BJ (cell line): ENCODE results near the gene KLF7. TPM values are rescaled to one million over a fixed set of nuclear protein-coding genes. Genes with fewer than 3 reads are reported as not detected.

Experiments
- CTCF ChIA-PET: fragments of 350-600 bp; formaldehyde crosslinking; extraction: SDS; loops from one replicate; lab custom pipeline; 2021; ENCODE audit warnings: antibody characterized with exemption, inconsistent platforms; lab: Yijun Ruan, JAX
- POLR2A ChIA-PET: fragments of 300-600 bp; sonication (Branson Sonifier 250); formaldehyde crosslinking; extraction: SDS; loops from one replicate; lab custom pipeline; 2021; ENCODE audit warnings: antibody characterized with exemption; lab: Charles Lee
- DNase-seq: peaks from one replicate; pipeline ENCODE4 v3.0.0-alpha.2; 2011; ENCODE audit warnings: low read depth
- H3K27me3 ChIP-seq: 2 replicates; pipeline ENCODE4 v1.6.0; 2011; ENCODE audit warnings: low read length; ENCODE audit not compliant: control insufficient read depth, insufficient read depth
- H3K36me3 ChIP-seq: 2 replicates; pipeline ENCODE4 v1.5.1; 2011; ENCODE audit warnings: low read length; ENCODE audit not compliant: control insufficient read depth, insufficient read depth
- H3K4me3 ChIP-seq: 2 replicates; pipeline ENCODE4 v1.5.1; 2011; ENCODE audit warnings: low read depth, mild to moderate bottlenecking, control low read depth, low read length
- CTCF ChIP-seq: IDR thresholded peaks from 2 replicates; pipeline ENCODE4 v1.5.1; 2011; ENCODE audit warnings: low read depth, mild to moderate bottlenecking, control low read depth, inconsistent platforms, low read length, moderate library complexity; ENCODE audit not compliant: insufficient read depth
- polyA plus RNA-seq: library from polyadenylated mRNA; depleted of rRNA; stranded (reverse); fragments of >200 nt; gene quantifications from 2 replicates; pipeline ENCODE4 v1.2.3, GENCODE V29; 2011

KLF7 gene
- polyA plus RNA-seq, 1 experiment = 41.9 TPM

DNA sequence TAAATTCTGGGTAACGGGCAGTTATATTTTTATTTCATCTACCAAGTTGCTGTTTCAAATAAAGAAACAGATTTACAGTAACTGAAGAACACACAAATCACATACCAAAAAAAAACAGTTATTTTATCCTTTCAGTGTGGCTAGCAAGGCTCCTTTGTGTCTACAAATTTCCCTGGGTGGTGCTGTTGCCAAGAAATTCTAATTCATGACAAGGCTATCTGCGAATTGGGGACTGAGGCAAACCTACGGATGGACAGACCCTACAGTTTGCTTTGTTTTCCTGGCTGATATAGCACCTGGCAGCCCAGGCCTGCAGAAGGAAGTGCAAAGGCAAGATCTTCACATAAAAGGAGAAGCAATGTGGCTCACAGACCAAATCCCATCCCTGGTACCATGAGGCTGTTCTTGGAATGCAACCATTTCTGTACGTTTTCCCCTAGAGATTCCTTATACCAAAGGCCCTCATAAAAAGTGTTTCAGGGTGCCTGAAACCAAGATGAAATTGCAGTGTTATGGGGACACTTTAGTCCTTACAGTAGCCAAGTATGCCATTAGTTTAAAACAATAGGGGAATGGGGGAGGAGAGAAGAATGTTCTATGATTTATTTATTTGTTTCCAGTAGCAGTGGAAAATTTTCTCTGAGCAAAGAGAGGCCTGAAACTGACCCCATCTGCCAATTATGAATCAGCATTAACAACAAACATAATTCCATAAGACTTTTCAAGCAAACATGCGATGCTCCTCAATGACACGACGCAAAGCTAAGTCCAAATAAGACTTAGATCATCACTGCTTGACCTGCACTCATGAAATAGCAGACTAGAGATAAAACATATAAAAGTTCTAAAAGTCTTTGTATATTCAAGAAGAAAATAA is 4.3 kb downstream of the KLF7 start:
- no peak for DNase-seq
- H3K36me3 ChIP-seq = no peaks in the 10 kb centered on the region
- TF ChIP-seq CTCF = no peak
- no peaks in the 10 kb centered on the region for H3K27me3 ChIP-seq
- no peak overlapping the region for H3K4me3 ChIP-seq
- ChIA-PET POLR2A (no interaction called here), CTCF (interaction anchor here (1.3 to 2.1 kb wide), 2 partner anchors 171 to 312 kb away, joined by 3 to 9 read pairs; no protein-coding TSS in a partner anchor)

DNA sequence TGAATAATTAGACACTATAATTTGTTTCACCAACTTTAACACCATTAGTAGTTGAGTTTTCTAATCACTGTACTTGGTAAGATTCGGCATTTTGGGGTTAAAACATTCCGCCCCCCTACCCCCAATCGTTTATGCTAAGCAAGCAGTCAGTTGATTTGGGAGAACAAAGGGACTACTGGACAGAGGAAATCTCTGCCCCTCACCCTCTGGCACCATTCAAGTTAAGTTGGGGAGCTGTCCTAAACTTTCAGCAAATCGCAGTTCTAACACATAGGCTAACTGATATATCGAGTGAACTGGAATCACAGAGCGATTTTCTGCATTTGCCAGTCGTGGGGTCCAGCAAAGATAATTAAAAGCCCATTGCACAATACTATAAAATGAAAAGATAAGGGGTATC is 5.6 kb downstream of the KLF7 start:
- H3K27me3 ChIP-seq = no peaks in the 10 kb centered on the region

DNA sequence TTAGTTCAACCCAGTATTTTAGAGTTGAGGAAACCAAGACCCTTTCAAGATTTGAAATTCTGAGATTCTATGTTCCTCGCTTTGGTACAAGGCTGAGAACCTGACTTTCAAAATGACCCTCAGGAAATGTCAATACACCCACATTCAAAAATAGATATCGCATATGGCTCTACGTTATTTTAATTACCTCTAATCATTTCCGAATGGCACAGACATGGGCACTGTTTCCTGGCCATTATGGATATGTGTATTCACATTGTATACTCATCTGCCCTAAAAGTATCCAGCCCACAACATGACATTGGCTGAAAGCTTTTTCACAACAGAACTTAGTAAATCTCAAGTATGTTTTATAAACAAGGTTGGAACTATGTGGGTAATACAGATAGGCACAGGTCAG is 6.7 kb downstream of the KLF7 start:
- Histone ChIP-seq H3K27me3 (no peaks in the 10 kb centered on the region), H3K4me3 (no peak overlapping the region), H3K36me3 (no peaks in the 10 kb centered on the region)
- DNase-seq = no peak
- no peak for TF ChIP-seq CTCF
- ChIA-PET CTCF (interaction anchor here (1.1 kb wide), 1 partner anchor 22 kb away, joined by 3 read pairs; no protein-coding TSS in a partner anchor), POLR2A (interaction anchor here (0.6 kb wide), 1 partner anchor 66 kb away, joined by 3 read pairs; no protein-coding TSS in a partner anchor)

More for the DNA sequence above, 5.6 kb downstream of the KLF7 start:
- no peak for TF ChIP-seq CTCF
- Histone ChIP-seq H3K36me3 (no peaks in the 10 kb centered on the region), H3K4me3 (no peak overlapping the region)
- CTCF ChIA-PET = interaction anchor here (0.5 to 1.1 kb wide), 2 partner anchors 21 to 31 kb away, joined by 3 read pairs; no protein-coding TSS in a partner anchor
- no peak for DNase-seq
- POLR2A ChIA-PET = no interaction called here

DNA sequence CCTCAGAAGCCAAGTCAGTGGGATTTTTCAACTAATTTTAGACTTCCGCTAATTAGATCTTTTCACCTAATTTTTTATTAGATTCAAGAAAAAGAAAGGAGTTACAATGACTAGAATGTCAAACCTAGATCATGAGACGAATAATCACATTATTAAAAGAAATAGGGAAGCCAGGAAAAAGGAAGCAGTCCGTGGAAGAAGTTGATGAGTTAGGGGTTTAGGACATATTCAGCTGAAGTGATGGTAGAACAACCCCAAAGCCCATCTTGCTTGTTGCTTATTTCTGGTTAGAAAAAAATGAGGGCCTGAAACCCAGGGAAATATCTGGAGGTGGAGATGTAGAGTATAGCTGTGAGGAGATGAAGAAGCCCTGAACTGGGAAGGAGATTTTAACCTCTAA is 8.0 kb downstream of the KLF7 start:
- no peak for TF ChIP-seq CTCF
- H3K36me3 ChIP-seq = no peaks in the 10 kb centered on the region
- no peaks in the 10 kb centered on the region for H3K27me3 ChIP-seq
- no peak for DNase-seq
- CTCF ChIA-PET = no interaction called here
- POLR2A ChIA-PET = interaction anchor here (0.6 to 1.4 kb wide), 2 partner anchors 8 to 163 kb away, joined by 6 to 8 read pairs; partner anchors contain the start of gene KLF7
- H3K4me3 ChIP-seq = no peak overlapping the region

DNA sequence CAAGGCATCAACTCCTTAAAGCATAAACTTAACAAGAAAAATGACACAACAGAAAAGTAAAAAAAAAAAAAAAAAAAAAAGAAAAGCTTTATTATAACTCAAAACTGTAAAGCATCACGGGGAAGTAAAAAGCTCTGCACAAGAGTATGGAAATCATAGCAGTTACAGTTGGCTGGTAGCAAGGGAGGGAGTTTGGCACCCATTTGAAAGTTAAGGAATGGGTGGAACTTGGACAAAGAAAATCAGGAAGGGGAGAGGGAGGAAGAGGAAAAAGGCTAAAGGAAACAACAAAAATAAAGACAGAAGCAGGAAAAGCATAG is 8.6 kb downstream of the KLF7 start:
- H3K27me3 ChIP-seq = no peaks in the 10 kb centered on the region
- TF ChIP-seq CTCF = no peak
- no peak for DNase-seq
- H3K36me3 ChIP-seq = no peaks in the 10 kb centered on the region
- ChIA-PET CTCF (interaction anchor here (1.1 kb wide), 1 partner anchor 101 kb away, joined by 3 read pairs; no protein-coding TSS in a partner anchor), POLR2A (interaction anchor here (0.6 to 1.4 kb wide), 2 partner anchors 9 to 162 kb away, joined by 6 to 8 read pairs; partner anchors contain the start of gene KLF7)
- no peak overlapping the region for H3K4me3 ChIP-seq
